Peyer's patch (tissue), 4 donors: ENCODE measurements around the gene CMTM7. TPM values are rescaled to one million over a fixed set of nuclear protein-coding genes. Genes with fewer than 3 reads are reported as not detected.

Experiments used
- DNase-seq, 3 donors: peaks; one replicate each; pipeline ENCODE4 v3.0.0-alpha.2; 2017 to 2019
- H3K27ac ChIP-seq, 4 donors: fragments of 200-600 bp; sonication (generic); one replicate each; pipeline ENCODE4 v1.5.1; 2016 to 2019
- H3K27me3 ChIP-seq, 2 donors: fragments of 200-600 bp; sonication (generic); one replicate each; pipeline ENCODE4 v1.5.1; 2019
- H3K36me3 ChIP-seq, 3 donors: fragments of 200-600 bp; sonication (generic); one replicate each; pipeline ENCODE4 v1.5.1; 2016 to 2019
- H3K4me1 ChIP-seq, 4 donors: fragments of 200-600 bp; sonication (generic); one replicate each; pipeline ENCODE4 v1.5.1; 2016 to 2019
- H3K4me3 ChIP-seq, 4 donors: fragments of 200-600 bp; sonication (generic); 1 replicate in 3 of 4; 2 replicates in 1 of 4; pipeline ENCODE4 v1.5.1; 2016 to 2019; ENCODE audit warnings: mild to moderate bottlenecking in 1 of 4
- H3K9me3 ChIP-seq, 4 donors: fragments of 200-600 bp; sonication (generic); one replicate each; pipeline ENCODE4 v1.5.1; 2016 to 2019; ENCODE audit warnings: mild to moderate bottlenecking in 1 of 4
- CTCF ChIP-seq, 6 experiments: fragments of 450-650 bp in 4 of 6; fragments of 200-600 bp in 2 of 6; sonication (generic) in 1 of 6; IDR thresholded peaks; one replicate each; pipeline ENCODE4 v1.5.1; 2017 to 2019; ENCODE audit warnings: antibody characterized with exemption in 6 of 6, mild to moderate bottlenecking in 3 of 6, moderate library complexity in 1 of 6
- POLR2A ChIP-seq, 2 donors: fragments of 450-650 bp; IDR thresholded peaks; one replicate each; pipeline ENCODE4 v1.5.1; 2017; ENCODE audit warnings: antibody characterized with exemption in 2 of 2, mild to moderate bottlenecking in 2 of 2, moderate library complexity in 2 of 2
- total RNA-seq, 4 donors: library from RNA; depleted of rRNA; stranded (reverse); fragments of >200 nt; gene quantifications; one replicate each; pipeline ENCODE4 v1.1.0, GENCODE V29; 2016

CMTM7 gene
- total RNA-seq, 4 donors from 2014 or later: 5.7 to 41.3 (median 10.5) TPM

- Histone ChIP-seq H3K4me3 (no peak overlapping the region), H3K36me3 (peaks cover 0 to 5% (median 0%) of the 10 kb centered on the region in 3 donors), H3K9me3 (no peaks in the 10 kb centered on the region), H3K27me3 (no peaks in the 10 kb centered on the region), H3K4me1 (peaks cover 0 to 13% (median 6%) of the 10 kb centered on the region in 4 donors), H3K27ac (no peak overlapping the region)
- DNase-seq: no peak
- no peak for TF ChIP-seq CTCF (IDR thresholded peaks at IDR 0.05)
- no peak for TF ChIP-seq POLR2A (IDR thresholded peaks at IDR 0.05)
Measured at GRCh38 chr3:32495609-32496008, 104.0 kb downstream of the CMTM7 start.

- peak overlapping the region in 1 of 4 donors; percentile 12 for H3K27ac ChIP-seq
- no peak for DNase-seq
- H3K27me3 ChIP-seq: no peaks in the 10 kb centered on the region
- H3K4me3 ChIP-seq: no peak overlapping the region
- TF ChIP-seq CTCF (IDR thresholded peaks at IDR 0.05): no peak
- no peak for TF ChIP-seq POLR2A (IDR thresholded peaks at IDR 0.05)
- H3K4me1 ChIP-seq: peaks cover 0 to 13% (median 4%) of the 10 kb centered on the region in 4 donors
- H3K36me3 ChIP-seq: no peaks in the 10 kb centered on the region
- H3K9me3 ChIP-seq: no peaks in the 10 kb centered on the region
Measured at GRCh38 chr3:32498252-32498651, 106.6 kb downstream of the CMTM7 start.

GRCh38 chr3:32498992-32499391 is 107.3 kb downstream of the CMTM7 start:
- no peak for DNase-seq
- TF ChIP-seq POLR2A (IDR thresholded peaks at IDR 0.05) (no peak), CTCF (IDR thresholded peaks at IDR 0.05) (no peak)
- Histone ChIP-seq H3K36me3 (no peaks in the 10 kb centered on the region), H3K27ac (no peak overlapping the region), H3K9me3 (no peaks in the 10 kb centered on the region), H3K27me3 (no peaks in the 10 kb centered on the region), H3K4me3 (no peak overlapping the region), H3K4me1 (peaks cover 0 to 13% (median 4%) of the 10 kb centered on the region in 4 donors)

- Histone ChIP-seq H3K9me3 (no peaks in the 10 kb centered on the region), H3K4me1 (peaks cover 0 to 13% (median 4%) of the 10 kb centered on the region in 4 donors), H3K27me3 (no peaks in the 10 kb centered on the region), H3K27ac (no peak overlapping the region), H3K4me3 (no peak overlapping the region), H3K36me3 (no peaks in the 10 kb centered on the region)
- TF ChIP-seq POLR2A (IDR thresholded peaks at IDR 0.05) (no peak), CTCF (IDR thresholded peaks at IDR 0.05) (no peak)
- DNase-seq: no peak
Measured at GRCh38 chr3:32499585-32499984, 107.9 kb downstream of the CMTM7 start.

- peaks cover 0 to 9% (median 4%) of the 10 kb centered on the region in 4 donors for H3K4me1 ChIP-seq
- TF ChIP-seq CTCF (IDR thresholded peaks at IDR 0.05): no peak
Measured at GRCh38 chr3:32500231-32500630, 108.6 kb downstream of the CMTM7 start.

More at GRCh38 chr3:32500231-32500630, 108.6 kb downstream of the CMTM7 start:
- H3K27ac ChIP-seq: no peak overlapping the region
- H3K36me3 ChIP-seq: no peaks in the 10 kb centered on the region
- DNase-seq: no peak
- no peaks in the 10 kb centered on the region for H3K27me3 ChIP-seq
- H3K4me3 ChIP-seq: no peak overlapping the region
- H3K9me3 ChIP-seq: no peaks in the 10 kb centered on the region
